GM19238 (cell line): ENCODE data around the gene RNF149.

Source experiments
- DNase-seq: peaks from one replicate; pipeline ENCODE4 v3.0.0; 2011; ENCODE audit warnings: low spot score; ENCODE audit not compliant: insufficient read length

RNF149 gene

DNA sequence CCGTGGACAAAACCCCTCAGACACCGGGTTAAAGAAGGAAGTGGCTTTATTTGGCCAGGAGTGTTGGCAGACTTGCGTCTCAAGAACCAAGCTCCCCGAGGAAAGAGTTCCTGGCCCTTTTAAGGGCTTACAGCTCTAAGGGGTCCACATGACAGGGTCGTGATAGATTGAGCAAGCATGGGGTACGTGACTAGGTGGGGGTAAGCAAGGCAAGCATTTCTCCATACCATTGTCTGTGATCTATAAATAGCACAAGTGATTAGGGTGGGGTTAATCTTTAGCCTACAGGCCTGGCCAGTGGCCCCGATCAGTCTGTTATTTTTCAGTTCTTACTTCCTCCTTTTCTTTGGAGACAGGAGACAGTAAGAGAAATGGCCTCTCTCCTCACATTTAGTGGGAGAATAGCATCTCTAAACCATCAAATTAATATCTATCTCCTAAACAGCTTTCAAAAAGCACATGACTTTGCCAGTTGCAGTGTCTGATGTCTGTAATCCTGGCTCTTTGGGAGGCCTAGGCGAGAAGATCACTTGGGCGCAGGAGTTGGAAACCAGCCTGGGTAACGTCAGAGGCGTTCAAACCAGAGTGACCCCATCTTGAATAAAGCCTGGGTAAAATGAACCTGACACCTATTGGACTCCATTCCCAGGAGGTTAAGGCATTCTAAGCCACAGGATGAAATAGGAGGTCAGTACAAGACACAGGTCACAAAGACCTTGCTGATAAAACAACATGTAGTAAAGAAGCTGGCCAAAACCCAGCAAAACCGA is 74.1 kb downstream of the RNF149 start:
- no peak for DNase-seq

DNA sequence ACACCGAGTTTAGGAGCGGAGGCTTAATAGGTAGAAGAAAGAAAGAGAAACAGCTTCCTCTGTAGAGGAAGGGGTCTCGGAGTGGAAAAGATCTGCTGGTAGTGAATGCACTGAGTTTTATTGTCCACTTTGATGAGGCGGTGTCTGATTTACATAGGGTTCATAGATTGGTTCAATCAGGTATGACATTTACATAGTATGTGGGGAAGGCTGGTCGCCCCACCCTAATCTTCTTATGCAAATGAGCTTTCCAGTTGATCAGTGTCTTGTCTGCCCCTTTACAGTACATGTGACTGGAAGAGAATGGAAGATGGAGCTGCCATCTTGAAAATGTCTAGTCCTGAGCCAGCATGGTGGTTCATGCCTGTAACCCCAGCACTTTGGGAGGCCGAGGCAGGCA is 75.7 kb downstream of the RNF149 start:
- DNase-seq, result no peak

DNA sequence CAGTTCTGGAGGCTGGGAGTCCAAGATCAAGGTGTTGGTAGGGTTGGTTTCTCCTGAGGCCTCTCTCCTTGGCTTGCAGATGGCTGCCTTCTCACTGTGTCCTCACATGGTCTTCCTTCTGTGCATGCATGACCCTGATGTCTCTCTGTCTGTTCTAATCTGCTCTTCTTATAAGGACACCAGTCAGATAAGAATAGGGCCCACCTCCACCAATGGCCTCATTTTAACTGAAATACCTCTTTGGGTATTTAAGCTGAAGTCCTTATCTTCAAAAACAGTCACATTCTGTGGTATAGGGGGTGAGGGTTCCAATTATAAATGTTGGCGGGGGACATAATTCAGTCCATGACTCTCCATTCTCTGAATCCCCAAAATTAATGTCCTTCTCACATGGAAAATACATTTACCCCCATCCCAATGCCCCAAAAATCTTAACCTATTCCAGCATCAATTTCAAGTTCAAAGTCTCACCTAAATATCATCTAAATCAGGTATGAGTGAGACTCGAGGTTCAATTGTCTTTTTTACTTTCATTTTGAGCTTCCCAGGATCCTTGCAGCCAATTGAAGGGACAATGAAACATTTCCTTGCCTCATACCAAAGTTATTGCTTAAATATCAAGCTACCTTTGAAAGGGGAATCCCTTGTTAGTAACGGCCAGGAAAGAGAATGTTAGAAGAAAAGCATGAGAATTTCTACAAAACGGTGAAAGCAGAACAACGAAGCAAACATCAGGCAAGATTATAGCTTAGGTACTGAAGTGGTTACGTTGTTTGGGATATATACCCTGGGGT is 76.4 kb downstream of the RNF149 start:
- DNase-seq, result no peak

DNA sequence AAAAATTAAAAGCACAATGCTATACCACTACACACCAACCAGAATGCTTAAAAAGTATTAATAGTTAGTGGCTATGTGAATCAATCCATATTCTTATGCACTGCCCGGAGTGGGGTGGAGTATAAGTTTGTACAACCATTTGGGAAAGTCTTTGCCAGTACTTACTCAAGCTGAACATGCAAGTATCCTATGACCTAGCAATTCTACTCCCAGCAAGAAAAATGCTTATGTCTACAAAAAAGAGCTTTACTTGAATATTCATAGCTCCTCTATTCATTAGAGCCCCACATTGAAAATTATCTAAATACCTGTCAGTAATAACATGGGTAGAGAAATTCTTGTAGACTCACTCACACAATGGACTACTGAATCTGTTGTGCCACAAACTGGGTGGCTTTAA is 77.3 kb downstream of the RNF149 start:
- DNase-seq, result no peak

DNA sequence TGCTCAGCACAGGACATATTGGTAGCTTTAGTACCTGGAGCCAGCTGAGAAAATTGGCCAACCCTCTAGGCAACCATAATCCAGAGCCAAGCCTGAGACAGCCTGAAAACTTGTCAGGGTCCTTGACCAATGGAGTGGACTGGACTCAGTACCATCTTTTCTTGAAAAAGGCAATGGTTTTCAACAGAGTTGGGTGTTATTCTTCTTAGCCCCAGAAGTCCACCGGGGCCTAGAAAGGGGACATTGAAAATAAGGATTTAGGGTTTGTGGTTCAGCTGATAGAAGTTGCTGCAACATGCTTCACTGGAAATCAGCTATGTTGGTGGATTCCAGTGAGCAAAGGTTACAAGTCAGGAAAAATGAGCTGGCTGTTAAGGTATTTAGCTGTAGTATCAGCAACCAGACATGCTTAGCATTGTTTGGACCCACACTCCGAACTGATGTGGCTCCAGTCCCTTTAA is 77.9 kb downstream of the RNF149 start:
- DNase-seq, result no peak
